ENCODE data around the gene PRR20G. TPM values are rescaled to one million over a fixed set of nuclear protein-coding genes. Genes with fewer than 3 reads are reported as not detected.

PRR20G gene
- total RNA-seq, 2 donors from 2014 or later, result not detected

GRCh38 chr3:127307916-127308315, 20.1 kb upstream of the PRR20G start:
- Histone ChIP-seq H3K4me3 (no peak overlapping the region), H3K27ac (no peak overlapping the region), H3K4me1 (no peaks in the 10 kb centered on the region), H3K9ac (ENCODE audit: low read depth in 2 of 2, low read length in 2 of 2) (no peak overlapping the region), H3K27me3 (no peaks in the 10 kb centered on the region), H3K36me3 (no peaks in the 10 kb centered on the region), H3K9me3 (no peaks in the 10 kb centered on the region)
- TF ChIP-seq CTCF (IDR thresholded peaks at IDR 0.05), result no peak
- intact Hi-C loops (cut with DNase I), result no loop called here
- no peak for DNase-seq

- H3K9ac ChIP-seq (ENCODE audit: low read depth in 2 of 2, low read length in 2 of 2), result no peak overlapping the region
- DNase-seq, result no peak
- intact Hi-C loops (cut with DNase I), result no loop called here
Measured at GRCh38 chr3:127307112-127307835, 19.4 kb upstream of the PRR20G start.

GRCh38 chr3:127306361-127307111, 18.7 kb upstream of the PRR20G start:
- no peak for TF ChIP-seq CTCF (IDR thresholded peaks at IDR 0.05)
- no peak overlapping the region for H3K27ac ChIP-seq
- DNase-seq, result no peak
- H3K9me3 ChIP-seq, result no peaks in the 10 kb centered on the region
- intact Hi-C loops (cut with DNase I), result no loop called here
- no peak overlapping the region for H3K9ac ChIP-seq (ENCODE audit: low read depth in 2 of 2, low read length in 2 of 2)
- H3K4me3 ChIP-seq, result no peak overlapping the region
- no peaks in the 10 kb centered on the region for H3K4me1 ChIP-seq
- no peaks in the 10 kb centered on the region for H3K36me3 ChIP-seq
- no peaks in the 10 kb centered on the region for H3K27me3 ChIP-seq

More at GRCh38 chr3:127307112-127307835, 19.4 kb upstream of the PRR20G start:
- Histone ChIP-seq H3K36me3 (no peaks in the 10 kb centered on the region), H3K4me1 (no peaks in the 10 kb centered on the region), H3K27ac (no peak overlapping the region), H3K9me3 (no peaks in the 10 kb centered on the region), H3K4me3 (no peak overlapping the region), H3K27me3 (no peaks in the 10 kb centered on the region)
- no peak for TF ChIP-seq CTCF (IDR thresholded peaks at IDR 0.05)

- no peaks in the 10 kb centered on the region for H3K27me3 ChIP-seq
- H3K9me3 ChIP-seq, result no peaks in the 10 kb centered on the region
- H3K4me3 ChIP-seq, result no peak overlapping the region
- DNase-seq, result no peak
- TF ChIP-seq CTCF (IDR thresholded peaks at IDR 0.05), result no peak
- no peak overlapping the region for H3K27ac ChIP-seq
- no peak overlapping the region for H3K9ac ChIP-seq (ENCODE audit: low read depth in 2 of 2, low read length in 2 of 2)
- no peaks in the 10 kb centered on the region for H3K4me1 ChIP-seq
- no peaks in the 10 kb centered on the region for H3K36me3 ChIP-seq
- intact Hi-C loops (cut with DNase I), result no loop called here
Measured at GRCh38 chr3:127305499-127306060, 17.7 kb upstream of the PRR20G start.

GRCh38 chr3:127304121-127304744, 16.4 kb upstream of the PRR20G start:
- TF ChIP-seq CTCF (IDR thresholded peaks at IDR 0.05), result no peak
- no peaks in the 10 kb centered on the region for H3K27me3 ChIP-seq
- peak; percentile 94 for DNase-seq
- no peak overlapping the region for H3K27ac ChIP-seq
- peak overlapping the region; percentile 19 to 61 for H3K9ac ChIP-seq (ENCODE audit: low read depth in 2 of 2, low read length in 2 of 2)
- no peak overlapping the region for H3K4me3 ChIP-seq
- intact Hi-C loops (cut with DNase I), result no loop called here
- no peaks in the 10 kb centered on the region for H3K36me3 ChIP-seq
- H3K4me1 ChIP-seq, result no peaks in the 10 kb centered on the region
- no peaks in the 10 kb centered on the region for H3K9me3 ChIP-seq

All from colonic mucosa (tissue), 4 donors.